Type B pancreatic cell (in vitro differentiated cells): ENCODE data around the gene BLOC1S5. TPM values are rescaled to one million over a fixed set of nuclear protein-coding genes. Genes with fewer than 3 reads are reported as not detected.
A peak's percentile ranks its signal among the peaks of the same experiment; 100 is the strongest.

Experiments
- DNase-seq: peaks from one replicate; pipeline ENCODE4 v3.0.0; 2021; ENCODE audit warnings: mixed read lengths; ENCODE audit not compliant: unreplicated experiment; ENCODE audit errors: extremely low spot score
- H3K27ac Mint-ChIP-seq: 2 replicates; pipeline ENCODE4 v1.8.0; 2021; ENCODE audit warnings: mild to moderate bottlenecking, mixed read lengths
- H3K27me3 Mint-ChIP-seq: 2 replicates; pipeline ENCODE4 v1.8.0; 2021; ENCODE audit warnings: mixed read lengths
- H3K36me3 Mint-ChIP-seq: 2 replicates; pipeline ENCODE4 v1.8.0; 2021; ENCODE audit warnings: mixed read lengths
- H3K4me1 Mint-ChIP-seq: one replicate; pipeline ENCODE4 v1.8.0; 2021; ENCODE audit warnings: mixed read lengths; ENCODE audit not compliant: unreplicated experiment
- H3K4me3 Mint-ChIP-seq: 2 replicates; pipeline ENCODE4 v1.8.0; 2021; ENCODE audit warnings: mild to moderate bottlenecking, mixed read lengths
- H3K9me3 Mint-ChIP-seq: 2 replicates; pipeline ENCODE4 v1.8.0; 2021; ENCODE audit warnings: mixed read lengths
- total RNA-seq: library from RNA; stranded (reverse); gene quantifications from 2 replicates; pipeline ENCODE4 v1.2.1, GENCODE V29; 2021; ENCODE audit warnings: low replicate concordance
- TF ChIP-seq, protein P1 (sequence below): fragments of 200-600 bp; sonication (generic); conservative IDR thresholded peaks from 2 replicates; pipeline ENCODE4 v1.5.0; 2021; ENCODE audit warnings: antibody characterized with exemption, mild to moderate bottlenecking

BLOC1S5 gene
- total RNA-seq, 1 donor from 2014 or later, result 14.2 TPM

DNA sequence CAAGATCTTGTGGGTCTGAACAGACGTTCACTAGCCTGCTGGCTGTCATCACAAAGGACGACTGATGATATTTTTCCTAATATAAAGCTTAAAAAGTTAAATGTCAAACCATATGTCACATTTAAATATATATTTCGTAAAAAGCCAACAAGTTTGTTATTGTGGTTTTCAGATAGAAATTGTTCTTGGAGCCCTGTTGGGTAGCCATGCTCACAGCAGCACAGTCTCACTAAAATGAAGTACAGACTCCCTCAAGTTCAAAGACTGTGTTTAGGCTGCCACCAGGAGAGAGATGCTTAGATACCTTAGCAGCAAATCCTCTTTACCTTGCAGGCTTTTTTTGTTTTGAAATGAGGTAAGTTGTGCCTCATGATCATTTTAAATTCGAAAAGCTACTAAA, 20.4 kb upstream of the BLOC1S5 start:
- no peak overlapping the region for H3K4me3 Mint-ChIP-seq
- no peak overlapping the region for H3K27ac Mint-ChIP-seq
- no peaks in the 10 kb centered on the region for H3K27me3 Mint-ChIP-seq
- H3K4me1 Mint-ChIP-seq, result peaks cover 23% of the 10 kb centered on the region
- H3K36me3 Mint-ChIP-seq, result peaks cover 48% of the 10 kb centered on the region
- peaks cover 7% of the 10 kb centered on the region for H3K9me3 Mint-ChIP-seq
- TF ChIP-seq, protein P1, sequence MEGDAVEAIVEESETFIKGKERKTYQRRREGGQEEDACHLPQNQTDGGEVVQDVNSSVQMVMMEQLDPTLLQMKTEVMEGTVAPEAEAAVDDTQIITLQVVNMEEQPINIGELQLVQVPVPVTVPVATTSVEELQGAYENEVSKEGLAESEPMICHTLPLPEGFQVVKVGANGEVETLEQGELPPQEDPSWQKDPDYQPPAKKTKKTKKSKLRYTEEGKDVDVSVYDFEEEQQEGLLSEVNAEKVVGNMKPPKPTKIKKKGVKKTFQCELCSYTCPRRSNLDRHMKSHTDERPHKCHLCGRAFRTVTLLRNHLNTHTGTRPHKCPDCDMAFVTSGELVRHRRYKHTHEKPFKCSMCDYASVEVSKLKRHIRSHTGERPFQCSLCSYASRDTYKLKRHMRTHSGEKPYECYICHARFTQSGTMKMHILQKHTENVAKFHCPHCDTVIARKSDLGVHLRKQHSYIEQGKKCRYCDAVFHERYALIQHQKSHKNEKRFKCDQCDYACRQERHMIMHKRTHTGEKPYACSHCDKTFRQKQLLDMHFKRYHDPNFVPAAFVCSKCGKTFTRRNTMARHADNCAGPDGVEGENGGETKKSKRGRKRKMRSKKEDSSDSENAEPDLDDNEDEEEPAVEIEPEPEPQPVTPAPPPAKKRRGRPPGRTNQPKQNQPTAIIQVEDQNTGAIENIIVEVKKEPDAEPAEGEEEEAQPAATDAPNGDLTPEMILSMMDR, result no peak
- no peak for DNase-seq

DNA sequence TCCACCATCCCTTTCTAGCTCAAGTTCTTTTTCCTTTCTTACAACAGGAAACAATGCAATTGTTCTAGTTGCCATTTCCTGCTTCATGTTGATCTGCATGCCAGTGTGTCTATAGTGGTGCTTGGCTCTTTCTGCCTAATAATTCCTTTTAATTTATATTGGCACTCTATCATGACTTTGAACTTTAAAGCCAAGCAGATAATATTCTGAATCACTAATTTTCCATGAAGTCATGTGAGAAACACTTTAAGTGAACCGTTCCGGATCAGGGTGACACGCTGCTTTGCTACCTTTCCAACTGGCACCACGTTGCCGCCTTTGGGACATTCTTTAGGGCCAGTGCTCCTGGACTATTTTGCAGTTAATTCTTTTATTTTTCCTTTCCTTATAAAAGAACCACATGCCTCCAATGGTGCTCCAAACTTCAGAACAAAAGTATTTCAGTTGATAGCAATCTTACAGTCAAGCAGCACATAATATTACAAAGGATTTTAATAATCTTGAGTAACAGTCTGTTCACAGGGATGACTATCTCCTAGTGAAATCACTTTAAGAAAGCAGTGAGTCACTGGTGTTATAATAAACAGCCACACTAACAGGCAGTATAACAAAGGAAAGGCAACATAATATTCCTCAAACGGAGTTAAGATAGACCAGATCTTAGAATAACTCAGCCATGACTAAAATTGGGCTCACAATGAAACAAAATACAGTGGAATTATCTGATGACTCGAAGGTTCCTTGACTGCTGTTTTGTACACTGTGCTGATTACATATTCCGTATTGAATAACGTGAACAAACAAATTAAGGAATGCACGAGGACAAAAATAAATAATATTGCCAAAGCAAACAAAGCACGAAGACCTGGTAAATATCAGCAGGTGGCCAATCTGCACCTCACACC, 19.0 kb upstream of the BLOC1S5 start:
- Mint-ChIP-seq H3K27me3 (no peaks in the 10 kb centered on the region), H3K4me1 (peaks cover 23% of the 10 kb centered on the region), H3K4me3 (no peak overlapping the region)

DNA sequence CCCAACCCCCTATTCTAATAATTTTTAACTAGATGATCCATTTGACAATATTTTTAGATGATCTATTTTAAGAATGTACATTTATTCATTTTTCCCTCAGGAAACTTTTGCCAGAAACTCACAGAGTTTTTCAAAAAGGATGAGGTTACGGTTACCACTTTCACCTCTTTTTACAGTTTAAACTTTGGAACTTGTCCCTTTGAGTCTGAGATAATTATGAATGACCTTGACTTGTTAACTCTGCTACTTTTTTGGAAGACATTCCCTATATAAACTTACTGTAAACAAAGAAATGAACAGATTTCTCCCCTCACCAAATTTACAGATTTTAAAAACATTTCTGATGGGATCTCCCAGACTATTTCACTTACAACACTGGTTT, 18.4 kb upstream of the BLOC1S5 start:
- no peak overlapping the region for H3K4me3 Mint-ChIP-seq
- TF ChIP-seq, protein P1, result no peak
- H3K36me3 Mint-ChIP-seq, result peaks cover 34% of the 10 kb centered on the region
- DNase-seq, result no peak
- H3K27me3 Mint-ChIP-seq, result no peaks in the 10 kb centered on the region
- H3K27ac Mint-ChIP-seq, result no peak overlapping the region
- no peaks in the 10 kb centered on the region for H3K9me3 Mint-ChIP-seq
- peaks cover 23% of the 10 kb centered on the region for H3K4me1 Mint-ChIP-seq

More for the DNA sequence above, 19.0 kb upstream of the BLOC1S5 start:
- DNase-seq, result no peak
- Mint-ChIP-seq H3K36me3 (peaks cover 39% of the 10 kb centered on the region), H3K9me3 (no peaks in the 10 kb centered on the region), H3K27ac (peak overlapping the region; percentile 27)
- TF ChIP-seq, protein P1, result no peak

DNA sequence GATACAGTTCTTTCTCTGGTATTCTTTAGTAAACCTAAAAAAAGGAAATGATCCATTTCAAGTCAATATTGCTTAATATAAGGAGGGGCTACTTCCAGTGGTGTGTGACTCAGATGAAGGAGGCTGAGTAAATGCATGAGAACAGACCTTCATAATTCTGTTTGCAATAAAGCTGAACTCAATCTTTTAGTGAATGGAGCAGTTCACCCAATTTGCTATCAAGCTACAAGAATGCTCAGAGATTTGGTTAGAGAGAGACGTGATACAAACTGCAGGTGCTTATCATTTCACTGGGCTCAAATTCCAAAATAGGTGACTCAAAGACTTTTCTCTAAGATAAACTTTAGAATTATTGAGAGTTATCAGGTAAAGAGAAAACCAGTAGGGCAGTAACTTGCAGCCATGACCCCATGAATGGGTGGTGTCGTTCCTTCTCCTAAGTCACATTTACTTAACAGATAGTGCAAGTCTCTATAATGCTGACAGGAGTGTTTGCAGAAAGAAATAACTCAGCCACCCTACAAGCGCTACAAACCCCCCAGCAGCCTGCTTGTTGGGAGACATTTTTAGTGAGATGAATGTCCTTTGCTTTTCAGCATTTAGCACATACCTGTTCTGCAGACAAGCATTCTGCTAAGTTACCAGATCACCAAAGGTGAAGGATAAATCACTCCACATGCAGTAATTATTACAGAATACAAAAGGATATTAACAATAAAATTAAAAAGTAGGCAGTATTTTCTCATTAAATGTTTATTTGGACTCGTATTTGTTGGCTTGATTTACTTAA, 16.4 kb upstream of the BLOC1S5 start:
- no peak overlapping the region for H3K4me3 Mint-ChIP-seq
- H3K4me1 Mint-ChIP-seq, result peaks cover 23% of the 10 kb centered on the region
- no peaks in the 10 kb centered on the region for H3K9me3 Mint-ChIP-seq
- DNase-seq, result no peak
- peaks cover 27% of the 10 kb centered on the region for H3K36me3 Mint-ChIP-seq
- peak overlapping the region; percentile 65 for H3K27ac Mint-ChIP-seq
- TF ChIP-seq, protein P1, result no peak
- no peaks in the 10 kb centered on the region for H3K27me3 Mint-ChIP-seq

DNA sequence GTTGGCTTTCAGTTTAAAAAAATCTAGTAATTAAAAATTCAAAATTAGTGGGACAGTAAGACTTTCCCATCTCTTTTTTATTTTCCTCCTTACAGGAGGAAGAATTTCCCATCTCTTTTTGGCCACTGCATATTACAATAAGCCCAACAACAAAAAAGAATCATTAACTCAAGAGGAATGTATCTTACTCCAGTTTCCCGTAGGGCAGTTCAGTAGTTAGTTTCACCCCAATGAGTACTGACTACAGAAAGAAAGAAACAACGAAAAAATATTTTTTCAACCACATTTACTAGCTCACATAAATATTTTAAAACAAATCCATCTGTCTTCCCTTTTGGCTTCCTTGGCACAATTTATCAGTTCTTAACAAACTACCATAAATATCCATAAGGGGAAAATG, 14.9 kb upstream of the BLOC1S5 start:
- H3K4me3 Mint-ChIP-seq, result no peak overlapping the region
- TF ChIP-seq, protein P1, result no peak
- H3K9me3 Mint-ChIP-seq, result no peaks in the 10 kb centered on the region
- H3K4me1 Mint-ChIP-seq, result peaks cover 23% of the 10 kb centered on the region
- H3K36me3 Mint-ChIP-seq, result peaks cover 27% of the 10 kb centered on the region
- DNase-seq, result no peak
- no peaks in the 10 kb centered on the region for H3K27me3 Mint-ChIP-seq
- H3K27ac Mint-ChIP-seq, result no peak overlapping the region
